GM12892 (cell line): ENCODE results near the gene SHISA7.

ENCODE experiments used
- POLR2A ChIP-seq: IDR thresholded peaks from 2 replicates; pipeline ENCODE4 v1.6.1; 2011; ENCODE audit warnings: low read depth, low read length, control low read depth
- POLR2AphosphoS5 ChIP-seq: IDR thresholded peaks from 2 replicates; pipeline ENCODE4 v1.6.1; 2011; ENCODE audit warnings: low read depth, low read length, control low read depth
- TAF1 ChIP-seq: IDR thresholded peaks from 2 replicates; pipeline ENCODE4 v1.6.1; 2011; ENCODE audit warnings: low read depth, mild to moderate bottlenecking, control low read depth, low read length, borderline replicate concordance

GRCh38 chr19:55439052-55439451 lies 4.0 kb downstream of the SHISA7 start:
- TF ChIP-seq TAF1 (no peak), POLR2AphosphoS5 (no peak), POLR2A (no peak)
